GM12878 (cell line): ENCODE data around the gene BAIAP2L1. TPM values are rescaled to one million over a fixed set of nuclear protein-coding genes. Genes with fewer than 3 reads are reported as not detected.

Experiments used
- ATAC-seq: fragments of 200-7000 bp; cut with Tn5 transposase; 3 replicates; pipeline ENCODE4 v1.9.1; 2020; ENCODE audit warnings: mild to moderate bottlenecking, moderate library complexity
- BruUV-seq: library from RNA; stranded (reverse); fragments of 400-500 nt; replicated peaks from 2 replicates; lab custom pipeline; 2021; lab: Mats Ljungman, UMichigan
- CTCF ChIA-PET: fragments of 300-600 bp; sonication (Branson Sonifier 250); formaldehyde crosslinking; extraction: SDS; loops from one replicate; lab custom pipeline; 2021; ENCODE audit warnings: inconsistent platforms; lab: Yijun Ruan, JAX
- POLR2A ChIA-PET: fragments of 350-600 bp; formaldehyde crosslinking; extraction: SDS; loops from one replicate; lab custom pipeline; 2021; ENCODE audit warnings: inconsistent platforms; lab: Charles Lee
- RAD21 ChIA-PET: fragments of 300-600 bp; sonication (Branson Sonifier 250); formaldehyde crosslinking; loops from one replicate; lab custom pipeline; 2023; ENCODE audit warnings: antibody characterized with exemption; ENCODE audit not compliant: unreplicated experiment; lab: Charles Lee
- SMC1A ChIA-PET: fragments of 300-600 bp; sonication (Branson Sonifier 250); formaldehyde crosslinking; loops from one replicate; lab custom pipeline; 2023; ENCODE audit not compliant: unreplicated experiment, uncharacterized antibody; lab: Charles Lee
- DNase-seq: peaks from one replicate; pipeline ENCODE4 v3.0.0-alpha.2; 2011; ENCODE audit warnings: low read depth, low spot score
- FAIRE-seq: peaks from 3 replicates; lab custom pipeline; 2011; peaks lifted over from hg19 to GRCh38; lab: Jason Lieb, UNC
- H2AFZ ChIP-seq: 2 replicates; pipeline ENCODE4 v1.6.0; 2011; ENCODE audit warnings: low read depth, low read length, control low read depth; ENCODE audit not compliant: control insufficient read depth
- H3K27ac ChIP-seq: 2 replicates; pipeline ENCODE4 v1.5.1; 2011; ENCODE audit warnings: control low read depth; ENCODE audit not compliant: control insufficient read depth, insufficient read depth
- H3K27me3 ChIP-seq, 2 experiments: replicated peaks in 1 of 2; 2 replicates each; pipeline versions ENCODE4 v1.6.0 to v1.6.1; 2011; ENCODE audit warnings: low read length in 1 of 2; ENCODE audit not compliant: control insufficient read depth in 2 of 2, insufficient read depth in 2 of 2
- H3K36me3 ChIP-seq, 2 experiments: 2 replicates each; pipeline ENCODE4 v1.5.1; 2011; ENCODE audit warnings: low read length in 1 of 2; ENCODE audit not compliant: control insufficient read depth in 2 of 2, insufficient read depth in 2 of 2
- H3K4me1 ChIP-seq: 2 replicates; pipeline ENCODE4 v1.6.1; 2011; ENCODE audit warnings: mild to moderate bottlenecking, low read length, moderate library complexity, mixed read lengths; ENCODE audit not compliant: control insufficient read depth, insufficient read depth
- H3K4me2 ChIP-seq: 2 replicates; pipeline ENCODE4 v1.6.0; 2011; ENCODE audit warnings: control low read depth; ENCODE audit not compliant: control insufficient read depth, insufficient read depth
- H3K4me3 ChIP-seq: fragments of 200-600 bp; sonication (generic); 2 replicates; pipeline ENCODE4 v1.5.1; 2016
- H3K79me2 ChIP-seq: 2 replicates; pipeline ENCODE4 v1.6.0; 2011; ENCODE audit warnings: low read length; ENCODE audit not compliant: control insufficient read depth, insufficient read depth
- H3K9ac ChIP-seq: 2 replicates; pipeline ENCODE4 v1.8.0; 2011; ENCODE audit warnings: low read length, control low read depth, mixed read lengths; ENCODE audit not compliant: control insufficient read depth, insufficient read depth
- H3K9me3 ChIP-seq: replicated peaks from 3 replicates; pipeline ENCODE4 v1.5.1; 2011; ENCODE audit warnings: mild to moderate bottlenecking, low read length; ENCODE audit not compliant: control insufficient read depth, insufficient read depth
- H4K20me1 ChIP-seq: 2 replicates; pipeline ENCODE4 v1.6.0; 2011; ENCODE audit not compliant: control insufficient read depth, insufficient read depth
- ASH2L ChIP-seq: fragments of 300-600, 200-600 bp; sonication (generic); IDR thresholded peaks from 2 replicates; pipeline ENCODE4 v1.6.1; 2017; ENCODE audit warnings: low read depth, mild to moderate bottlenecking, borderline replicate concordance
- EED ChIP-seq: sonication (generic); IDR thresholded peaks from 2 replicates; pipeline ENCODE4 v1.6.1; 2016; ENCODE audit warnings: antibody characterized with exemption, low read depth
- WGBS: methylation state at CpG from one replicate; pipeline ENCODE4 v1.1.6; 2016; ENCODE audit warnings: low lambda C conversion rate; ENCODE audit not compliant: insufficient replicate concordance, insufficient coverage; ENCODE audit errors: missing lambda C conversion rate; 5-methylcytosine and 5-hydroxymethylcytosine counted together
- in situ Hi-C: fragments of 300-500 bp; cut with MboI; formaldehyde crosslinking; loops from 9 replicates; pipeline ENCODE4 v1.14.3; 2018; ENCODE audit warnings: mixed read lengths
- intact Hi-C: fragments of 100-400 bp; cut with micrococcal nuclease; formaldehyde crosslinking; loops from one replicate; pipeline ENCODE4 v1.14.2; 2022; ENCODE audit not compliant: unreplicated experiment
- polyA plus RNA-seq, 11 experiments: library from polyadenylated mRNA; depleted of rRNA in 4 of 11; unstranded in 6 of 11; stranded (reverse) in 5 of 11; fragments of >200 nt; fragmentation: Nextera tagmentation in 4 of 11; fragmentation: Illumina TruSeq in 1 of 11; extraction: Ambion mirVana in 4 of 11; extraction: Trizol in 1 of 11; gene quantifications; 1 replicate in 1 of 11; 2 replicates in 10 of 11; pipeline versions ENCODE4 v1.2.1 to v1.2.3, GENCODE V29; 2011 to 2016; ENCODE audit warnings: inconsistent platforms in 2 of 11, missing spikeins in 2 of 11, low read depth in 1 of 11
- total RNA-seq, 4 experiments: library from RNA; depleted of rRNA in 3 of 4; stranded (reverse); fragments of >200 nt in 3 of 4; fragmentation: Illumina TruSeq in 1 of 4; extraction: Trizol in 1 of 4; gene quantifications; 2 replicates each; pipeline versions ENCODE4 v1.2.1 to v1.2.3, GENCODE V29; 2013 to 2021
- TF ChIP-seq, protein P1 (sequence below): fragments of 450-650 bp; formaldehyde crosslinking; IDR thresholded peaks from 2 replicates; pipeline ENCODE4 v1.4.0; 2022; ENCODE audit warnings: mild to moderate bottlenecking, moderate library complexity
- TF ChIP-seq, protein P2 (sequence below): fragments of 450-650 bp; IDR thresholded peaks from 2 replicates; pipeline ENCODE4 v1.6.1; 2017; ENCODE audit warnings: mild to moderate bottlenecking, moderate library complexity

BAIAP2L1 gene
- total and polyA plus RNA-seq, 10 of the 15 experiments (the other 5 are each of a cell fraction or from before 2014, with no cell fraction given), result 8.9 to 60.2 (median 35.7) TPM

DNA sequence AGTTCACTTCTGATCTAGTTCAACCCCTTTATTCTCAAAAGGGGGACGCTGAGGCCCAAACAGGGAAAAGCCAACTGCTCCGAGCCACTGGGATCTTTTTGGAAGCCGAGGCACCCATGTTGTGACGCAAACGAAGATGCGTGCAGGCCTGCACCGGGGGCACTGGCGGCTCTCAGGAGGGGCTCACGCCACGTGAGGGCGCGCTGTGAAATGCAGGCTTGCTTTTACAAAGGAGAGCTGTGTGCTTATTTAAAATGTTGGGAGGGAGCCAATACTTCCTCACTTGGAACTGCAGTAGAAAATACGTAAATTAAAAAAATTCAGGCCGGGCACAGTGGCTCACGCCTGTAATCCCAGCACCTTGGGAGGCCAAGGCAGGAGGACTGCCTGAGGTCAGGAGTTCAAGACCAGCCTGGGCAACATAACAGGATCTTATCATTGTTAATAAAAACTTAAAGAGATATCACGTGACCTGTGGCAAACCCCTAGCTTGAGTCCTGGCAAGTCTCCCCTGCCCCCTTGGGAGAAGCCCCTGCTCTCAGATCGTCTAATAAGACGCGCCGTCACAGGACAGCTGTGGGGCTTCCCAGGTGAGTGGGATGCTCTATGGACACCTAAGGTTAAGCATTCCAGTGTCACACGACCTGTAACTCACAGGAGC lies 103.1 kb downstream of the BAIAP2L1 start:
- SMC1A ChIA-PET, result no interaction called here
- in situ Hi-C loops, result loop anchor here (5.0 kb wide), 2 partner anchors 110 to 545 kb away; no protein-coding TSS in a partner anchor
- H3K4me2 ChIP-seq, result no peak overlapping the region
- intact Hi-C loops, result loop anchor here (5.0 kb wide), 1 partner anchor 545 kb away; no protein-coding TSS in a partner anchor
- no peaks in the 10 kb centered on the region for H3K27me3 ChIP-seq
- H4K20me1 ChIP-seq, result no peaks in the 10 kb centered on the region
- H3K9me3 ChIP-seq, result no peaks in the 10 kb centered on the region
- RAD21 ChIA-PET, result interaction anchor here (1.6 kb wide), 1 partner anchor 103 kb away, joined by 7 read pairs; the partner anchor contains the start of gene BAIAP2L1
- no peak overlapping the region for H3K9ac ChIP-seq
- no peak overlapping the region for H3K4me3 ChIP-seq
- 70% methylated on average over 21 of the region's 21 CpGs for WGBS
- H3K79me2 ChIP-seq, result no peaks in the 10 kb centered on the region; the same call in 1 of the 2 replicates
- no peak overlapping the region for H3K27ac ChIP-seq
- TF ChIP-seq ASH2L, result no peak
- TF ChIP-seq, protein P1, sequence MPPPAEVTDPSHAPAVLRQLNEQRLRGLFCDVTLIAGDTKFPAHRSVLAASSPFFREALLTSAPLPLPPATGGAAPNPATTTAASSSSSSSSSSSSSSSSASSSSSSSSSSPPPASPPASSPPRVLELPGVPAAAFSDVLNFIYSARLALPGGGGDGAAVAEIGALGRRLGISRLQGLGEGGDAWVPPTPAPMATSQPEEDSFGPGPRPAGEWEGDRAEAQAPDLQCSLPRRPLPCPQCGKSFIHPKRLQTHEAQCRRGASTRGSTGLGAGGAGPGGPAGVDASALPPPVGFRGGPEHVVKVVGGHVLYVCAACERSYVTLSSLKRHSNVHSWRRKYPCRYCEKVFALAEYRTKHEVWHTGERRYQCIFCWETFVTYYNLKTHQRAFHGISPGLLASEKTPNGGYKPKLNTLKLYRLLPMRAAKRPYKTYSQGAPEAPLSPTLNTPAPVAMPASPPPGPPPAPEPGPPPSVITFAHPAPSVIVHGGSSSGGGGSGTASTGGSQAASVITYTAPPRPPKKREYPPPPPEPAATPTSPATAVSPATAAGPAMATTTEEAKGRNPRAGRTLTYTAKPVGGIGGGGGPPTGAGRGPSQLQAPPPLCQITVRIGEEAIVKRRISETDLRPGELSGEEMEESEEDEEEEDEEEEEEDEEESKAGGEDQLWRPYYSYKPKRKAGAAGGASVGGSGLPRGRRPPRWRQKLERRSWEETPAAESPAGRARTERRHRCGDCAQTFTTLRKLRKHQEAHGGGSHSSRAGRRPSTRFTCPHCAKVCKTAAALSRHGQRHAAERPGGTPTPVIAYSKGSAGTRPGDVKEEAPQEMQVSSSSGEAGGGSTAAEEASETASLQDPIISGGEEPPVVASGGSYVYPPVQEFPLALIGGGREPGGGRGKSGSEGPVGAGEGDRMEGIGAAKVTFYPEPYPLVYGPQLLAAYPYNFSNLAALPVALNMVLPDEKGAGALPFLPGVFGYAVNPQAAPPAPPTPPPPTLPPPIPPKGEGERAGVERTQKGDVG (CRISPR knock-in tag), result no peak
- TF ChIP-seq, protein P2, sequence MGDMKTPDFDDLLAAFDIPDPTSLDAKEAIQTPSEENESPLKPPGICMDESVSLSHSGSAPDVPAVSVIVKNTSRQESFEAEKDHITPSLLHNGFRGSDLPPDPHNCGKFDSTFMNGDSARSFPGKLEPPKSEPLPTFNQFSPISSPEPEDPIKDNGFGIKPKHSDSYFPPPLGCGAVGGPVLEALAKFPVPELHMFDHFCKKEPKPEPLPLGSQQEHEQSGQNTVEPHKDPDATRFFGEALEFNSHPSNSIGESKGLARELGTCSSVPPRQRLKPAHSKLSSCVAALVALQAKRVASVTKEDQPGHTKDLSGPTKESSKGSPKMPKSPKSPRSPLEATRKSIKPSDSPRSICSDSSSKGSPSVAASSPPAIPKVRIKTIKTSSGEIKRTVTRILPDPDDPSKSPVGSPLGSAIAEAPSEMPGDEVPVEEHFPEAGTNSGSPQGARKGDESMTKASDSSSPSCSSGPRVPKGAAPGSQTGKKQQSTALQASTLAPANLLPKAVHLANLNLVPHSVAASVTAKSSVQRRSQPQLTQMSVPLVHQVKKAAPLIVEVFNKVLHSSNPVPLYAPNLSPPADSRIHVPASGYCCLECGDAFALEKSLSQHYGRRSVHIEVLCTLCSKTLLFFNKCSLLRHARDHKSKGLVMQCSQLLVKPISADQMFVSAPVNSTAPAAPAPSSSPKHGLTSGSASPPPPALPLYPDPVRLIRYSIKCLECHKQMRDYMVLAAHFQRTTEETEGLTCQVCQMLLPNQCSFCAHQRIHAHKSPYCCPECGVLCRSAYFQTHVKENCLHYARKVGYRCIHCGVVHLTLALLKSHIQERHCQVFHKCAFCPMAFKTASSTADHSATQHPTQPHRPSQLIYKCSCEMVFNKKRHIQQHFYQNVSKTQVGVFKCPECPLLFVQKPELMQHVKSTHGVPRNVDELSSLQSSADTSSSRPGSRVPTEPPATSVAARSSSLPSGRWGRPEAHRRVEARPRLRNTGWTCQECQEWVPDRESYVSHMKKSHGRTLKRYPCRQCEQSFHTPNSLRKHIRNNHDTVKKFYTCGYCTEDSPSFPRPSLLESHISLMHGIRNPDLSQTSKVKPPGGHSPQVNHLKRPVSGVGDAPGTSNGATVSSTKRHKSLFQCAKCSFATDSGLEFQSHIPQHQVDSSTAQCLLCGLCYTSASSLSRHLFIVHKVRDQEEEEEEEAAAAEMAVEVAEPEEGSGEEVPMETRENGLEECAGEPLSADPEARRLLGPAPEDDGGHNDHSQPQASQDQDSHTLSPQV, result no peak
- no peak for TF ChIP-seq EED
- BruUV-seq, result no TSS peak
- no peak overlapping the region for H2AFZ ChIP-seq
- DNase-seq (no peak), ATAC-seq (no peak), FAIRE-seq (no peak)
- no peaks in the 10 kb centered on the region for H3K4me1 ChIP-seq
- POLR2A ChIA-PET, result no interaction called here
- peaks cover 0 to 12% of the 10 kb centered on the region in 2 experiments; a peak in 3 of 4 replicates for H3K36me3 ChIP-seq
- CTCF ChIA-PET, result interaction anchor here (2.1 kb wide), 1 partner anchor 104 kb away, joined by 11 read pairs; the partner anchor contains the start of gene BAIAP2L1
